Mesothelial cell of epicardium (in vitro differentiated cells): Measurements from ENCODE around the gene ACSL3. TPM values are rescaled to one million over a fixed set of nuclear protein-coding genes. Genes with fewer than 3 reads are reported as not detected.
"Not testable (repeated sequence)": the region's sequence is repeated elsewhere in the genome, so short reads cannot be mapped to it uniquely, and the experiment has no call there.

ENCODE experiments used
- DNase-seq, 2 experiments: peaks; one replicate each; pipeline ENCODE4 v3.0.0; 2021; ENCODE audit warnings: low spot score in 2 of 2; ENCODE audit not compliant: unreplicated experiment in 2 of 2
- H3K27ac Mint-ChIP-seq: 2 replicates; pipeline ENCODE4 v1.8.0; 2021; ENCODE audit warnings: mixed read lengths
- H3K27me3 Mint-ChIP-seq: 2 replicates; pipeline ENCODE4 v1.8.0; 2021; ENCODE audit warnings: low read depth, mixed read lengths
- H3K36me3 Mint-ChIP-seq: 2 replicates; pipeline ENCODE4 v1.8.0; 2021; ENCODE audit warnings: mixed read lengths
- H3K4me1 Mint-ChIP-seq: 2 replicates; pipeline ENCODE4 v1.8.0; 2021; ENCODE audit warnings: mixed read lengths
- H3K4me3 Mint-ChIP-seq: 2 replicates; pipeline ENCODE4 v1.8.0; 2021; ENCODE audit warnings: mild to moderate bottlenecking, moderate library complexity, mixed read lengths
- H3K9me3 Mint-ChIP-seq: 2 replicates; pipeline ENCODE4 v1.8.0; 2021; ENCODE audit warnings: mixed read lengths
- total RNA-seq: library from RNA; stranded (reverse); gene quantifications from 3 replicates; pipeline ENCODE4 v1.2.1, GENCODE V29; 2021
- TF ChIP-seq, protein P1 (sequence below): fragments of 200-600 bp; sonication (generic); IDR thresholded peaks from one replicate; pipeline ENCODE4 v1.5.0; 2021; ENCODE audit warnings: antibody characterized with exemption; ENCODE audit not compliant: unreplicated experiment

The ACSL3 gene
- total RNA-seq, 1 donor from 2014 or later, result 81.6 TPM

GRCh38 chr2:222844323-222844722 lies 16.5 kb upstream of the ACSL3 start:
- H3K27ac Mint-ChIP-seq, result no peak overlapping the region
- TF ChIP-seq, protein P1, sequence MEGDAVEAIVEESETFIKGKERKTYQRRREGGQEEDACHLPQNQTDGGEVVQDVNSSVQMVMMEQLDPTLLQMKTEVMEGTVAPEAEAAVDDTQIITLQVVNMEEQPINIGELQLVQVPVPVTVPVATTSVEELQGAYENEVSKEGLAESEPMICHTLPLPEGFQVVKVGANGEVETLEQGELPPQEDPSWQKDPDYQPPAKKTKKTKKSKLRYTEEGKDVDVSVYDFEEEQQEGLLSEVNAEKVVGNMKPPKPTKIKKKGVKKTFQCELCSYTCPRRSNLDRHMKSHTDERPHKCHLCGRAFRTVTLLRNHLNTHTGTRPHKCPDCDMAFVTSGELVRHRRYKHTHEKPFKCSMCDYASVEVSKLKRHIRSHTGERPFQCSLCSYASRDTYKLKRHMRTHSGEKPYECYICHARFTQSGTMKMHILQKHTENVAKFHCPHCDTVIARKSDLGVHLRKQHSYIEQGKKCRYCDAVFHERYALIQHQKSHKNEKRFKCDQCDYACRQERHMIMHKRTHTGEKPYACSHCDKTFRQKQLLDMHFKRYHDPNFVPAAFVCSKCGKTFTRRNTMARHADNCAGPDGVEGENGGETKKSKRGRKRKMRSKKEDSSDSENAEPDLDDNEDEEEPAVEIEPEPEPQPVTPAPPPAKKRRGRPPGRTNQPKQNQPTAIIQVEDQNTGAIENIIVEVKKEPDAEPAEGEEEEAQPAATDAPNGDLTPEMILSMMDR, result no peak
- no peaks in the 10 kb centered on the region for H3K9me3 Mint-ChIP-seq
- H3K4me3 Mint-ChIP-seq, result no peak overlapping the region
- H3K36me3 Mint-ChIP-seq, result no peaks in the 10 kb centered on the region
- H3K27me3 Mint-ChIP-seq, result no peaks in the 10 kb centered on the region
- DNase-seq, result no peak
- H3K4me1 Mint-ChIP-seq, result peaks cover 8% of the 10 kb centered on the region

GRCh38 chr2:222845314-222845713 lies 15.5 kb upstream of the ACSL3 start:
- not testable (repeated sequence) for H3K4me1 Mint-ChIP-seq, H3K27ac Mint-ChIP-seq, H3K4me3 Mint-ChIP-seq, DNase-seq, H3K36me3 Mint-ChIP-seq, H3K27me3 Mint-ChIP-seq, H3K9me3 Mint-ChIP-seq

DNA sequence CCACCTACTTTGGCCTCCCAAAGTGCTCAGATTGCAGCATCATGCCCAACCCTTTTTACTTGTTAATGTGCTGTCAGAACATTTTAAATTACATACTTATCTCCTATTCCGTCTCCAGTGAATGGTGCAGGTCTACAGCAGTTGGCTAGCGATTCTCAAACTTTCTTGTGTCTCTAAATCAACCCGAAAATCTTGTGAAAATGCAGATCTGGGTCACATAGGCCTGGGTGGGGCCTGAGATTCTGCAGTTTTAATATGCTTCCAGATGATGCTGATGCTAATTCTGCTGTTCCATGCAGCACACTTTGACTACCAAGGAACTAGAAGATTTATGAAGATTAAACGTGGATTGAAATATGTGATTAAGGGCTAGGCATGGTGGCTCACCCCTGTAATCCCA lies 14.8 kb upstream of the ACSL3 start:
- H3K4me3 Mint-ChIP-seq, result no peak overlapping the region
- no peaks in the 10 kb centered on the region for H3K27me3 Mint-ChIP-seq
- no peaks in the 10 kb centered on the region for H3K36me3 Mint-ChIP-seq
- TF ChIP-seq, protein P1, result no peak
- H3K9me3 Mint-ChIP-seq, result no peaks in the 10 kb centered on the region
- no peak for DNase-seq
- H3K4me1 Mint-ChIP-seq, result peaks cover 8% of the 10 kb centered on the region
- no peak overlapping the region for H3K27ac Mint-ChIP-seq

- H3K36me3 Mint-ChIP-seq, H3K27me3 Mint-ChIP-seq, H3K9me3 Mint-ChIP-seq, H3K27ac Mint-ChIP-seq, H3K4me3 Mint-ChIP-seq, DNase-seq, H3K4me1 Mint-ChIP-seq: not testable (repeated sequence)
Measured at GRCh38 chr2:222848031-222848430, 12.8 kb upstream of the ACSL3 start.

- H3K27me3 Mint-ChIP-seq, result no peaks in the 10 kb centered on the region
- H3K4me1 Mint-ChIP-seq, result no peaks in the 10 kb centered on the region
Measured at GRCh38 chr2:222848862-222849261, 12.0 kb upstream of the ACSL3 start.

DNA sequence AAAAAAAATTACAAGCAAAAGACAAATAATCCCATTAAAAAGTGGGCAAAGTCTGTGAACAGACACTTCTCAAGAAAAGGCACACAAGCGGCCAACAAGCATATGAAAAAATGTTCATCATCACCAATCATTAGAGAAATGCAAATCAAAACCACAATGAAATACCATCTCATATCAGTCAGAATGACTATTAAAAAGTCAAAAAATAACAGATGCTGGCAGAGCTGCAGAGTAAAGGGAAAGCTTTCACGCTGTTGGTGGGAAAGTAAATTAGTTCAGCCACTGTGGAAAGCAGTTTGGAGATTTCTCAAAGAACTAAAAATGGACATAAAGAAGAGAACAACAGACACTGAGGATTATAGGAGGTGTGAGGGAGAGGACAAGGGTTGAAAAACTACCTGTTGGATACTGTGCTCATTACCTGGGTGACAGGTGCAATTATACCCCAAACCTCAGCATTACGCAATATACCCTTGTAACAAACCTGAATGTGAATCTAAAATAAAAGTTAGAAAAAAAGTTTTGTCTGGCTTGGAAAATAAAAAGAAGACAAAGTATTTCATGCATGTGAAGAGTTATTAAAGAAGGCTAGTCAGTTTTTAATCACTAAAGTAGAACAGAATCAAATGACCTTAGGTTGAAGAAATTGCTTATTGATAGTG lies 8.7 kb upstream of the ACSL3 start:
- H3K27me3 Mint-ChIP-seq, result no peaks in the 10 kb centered on the region
- H3K4me3 Mint-ChIP-seq, result no peak overlapping the region
- H3K27ac Mint-ChIP-seq, result no peak overlapping the region
- TF ChIP-seq, protein P1, result no peak
- H3K9me3 Mint-ChIP-seq, result peaks cover 5% of the 10 kb centered on the region
- no peaks in the 10 kb centered on the region for H3K4me1 Mint-ChIP-seq
- DNase-seq, result no peak
- no peaks in the 10 kb centered on the region for H3K36me3 Mint-ChIP-seq

More at GRCh38 chr2:222848862-222849261, 12.0 kb upstream of the ACSL3 start:
- peaks cover under 1% of the 10 kb centered on the region for H3K9me3 Mint-ChIP-seq
- no peaks in the 10 kb centered on the region for H3K36me3 Mint-ChIP-seq
- TF ChIP-seq, protein P1, result no peak
- no peak overlapping the region for H3K27ac Mint-ChIP-seq
- H3K4me3 Mint-ChIP-seq, result no peak overlapping the region
- no peak for DNase-seq
